NCI-H1417 (cell line): ENCODE measurements around the gene ZNF503.

Experiments used
- DNase-seq, 3 experiments: peaks; one replicate each; lab custom pipeline; 2025; lab: John Stamatoyannopoulos, UW

The ZNF503 gene, protein sequence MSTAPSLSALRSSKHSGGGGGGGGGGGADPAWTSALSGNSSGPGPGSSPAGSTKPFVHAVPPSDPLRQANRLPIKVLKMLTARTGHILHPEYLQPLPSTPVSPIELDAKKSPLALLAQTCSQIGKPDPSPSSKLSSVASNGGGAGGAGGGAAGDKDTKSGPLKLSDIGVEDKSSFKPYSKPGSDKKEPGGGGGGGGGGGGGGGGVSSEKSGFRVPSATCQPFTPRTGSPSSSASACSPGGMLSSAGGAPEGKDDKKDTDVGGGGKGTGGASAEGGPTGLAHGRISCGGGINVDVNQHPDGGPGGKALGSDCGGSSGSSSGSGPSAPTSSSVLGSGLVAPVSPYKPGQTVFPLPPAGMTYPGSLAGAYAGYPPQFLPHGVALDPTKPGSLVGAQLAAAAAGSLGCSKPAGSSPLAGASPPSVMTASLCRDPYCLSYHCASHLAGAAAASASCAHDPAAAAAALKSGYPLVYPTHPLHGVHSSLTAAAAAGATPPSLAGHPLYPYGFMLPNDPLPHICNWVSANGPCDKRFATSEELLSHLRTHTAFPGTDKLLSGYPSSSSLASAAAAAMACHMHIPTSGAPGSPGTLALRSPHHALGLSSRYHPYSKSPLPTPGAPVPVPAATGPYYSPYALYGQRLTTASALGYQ

DNA sequence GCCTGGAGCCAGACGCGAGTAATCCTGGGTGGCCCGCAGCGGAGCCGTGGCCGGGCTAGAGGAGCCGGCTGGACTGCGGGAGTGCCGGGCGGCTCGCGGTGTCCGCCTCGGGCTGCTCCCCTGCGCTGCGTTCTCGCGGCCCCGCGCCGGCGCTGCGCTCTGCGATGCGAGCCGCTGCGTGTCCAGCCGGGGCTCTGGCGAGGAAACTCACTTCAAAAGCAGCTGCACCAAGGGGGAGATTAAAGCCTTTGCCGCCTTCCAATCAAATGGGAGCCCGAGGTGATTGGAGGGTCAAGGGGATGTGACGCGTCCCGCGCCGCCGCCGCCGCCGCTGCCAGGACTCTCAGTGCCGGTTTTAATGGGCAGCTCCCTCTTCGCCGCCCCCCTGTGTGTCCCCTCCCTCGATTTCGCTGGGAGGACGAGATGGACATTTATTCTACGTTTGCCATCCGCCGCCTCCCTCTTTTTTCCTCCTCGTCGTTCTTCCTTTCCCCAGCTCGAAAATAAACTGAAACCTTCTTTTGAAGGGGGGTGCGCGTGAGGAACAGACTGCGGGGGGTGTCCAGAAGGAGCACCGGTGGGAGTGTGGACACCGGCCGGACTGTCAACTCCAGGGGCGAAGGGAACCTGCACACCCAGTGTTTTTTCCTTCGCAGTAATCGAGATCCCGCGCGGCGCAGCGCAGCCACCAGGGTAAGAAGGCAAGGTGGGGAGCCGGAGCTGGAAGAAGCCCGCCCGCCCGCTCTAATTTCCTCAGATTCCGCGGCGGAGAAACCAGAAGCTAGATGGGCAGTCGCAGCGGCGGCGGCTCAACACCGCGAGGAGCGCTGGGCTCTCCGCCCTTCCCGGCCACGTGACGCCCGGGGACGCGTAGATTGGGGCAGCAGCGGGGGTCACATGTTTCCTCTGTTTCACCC, at the start of gene ZNF503:
TSS of gene ZNF503 (minus strand) at position 196 of the 917 bp plus-strand sequence. CDS start 345 bp downstream, outside the sequence.
- DNase-seq = peak; percentile 90 to 95 (median 91)

DNA sequence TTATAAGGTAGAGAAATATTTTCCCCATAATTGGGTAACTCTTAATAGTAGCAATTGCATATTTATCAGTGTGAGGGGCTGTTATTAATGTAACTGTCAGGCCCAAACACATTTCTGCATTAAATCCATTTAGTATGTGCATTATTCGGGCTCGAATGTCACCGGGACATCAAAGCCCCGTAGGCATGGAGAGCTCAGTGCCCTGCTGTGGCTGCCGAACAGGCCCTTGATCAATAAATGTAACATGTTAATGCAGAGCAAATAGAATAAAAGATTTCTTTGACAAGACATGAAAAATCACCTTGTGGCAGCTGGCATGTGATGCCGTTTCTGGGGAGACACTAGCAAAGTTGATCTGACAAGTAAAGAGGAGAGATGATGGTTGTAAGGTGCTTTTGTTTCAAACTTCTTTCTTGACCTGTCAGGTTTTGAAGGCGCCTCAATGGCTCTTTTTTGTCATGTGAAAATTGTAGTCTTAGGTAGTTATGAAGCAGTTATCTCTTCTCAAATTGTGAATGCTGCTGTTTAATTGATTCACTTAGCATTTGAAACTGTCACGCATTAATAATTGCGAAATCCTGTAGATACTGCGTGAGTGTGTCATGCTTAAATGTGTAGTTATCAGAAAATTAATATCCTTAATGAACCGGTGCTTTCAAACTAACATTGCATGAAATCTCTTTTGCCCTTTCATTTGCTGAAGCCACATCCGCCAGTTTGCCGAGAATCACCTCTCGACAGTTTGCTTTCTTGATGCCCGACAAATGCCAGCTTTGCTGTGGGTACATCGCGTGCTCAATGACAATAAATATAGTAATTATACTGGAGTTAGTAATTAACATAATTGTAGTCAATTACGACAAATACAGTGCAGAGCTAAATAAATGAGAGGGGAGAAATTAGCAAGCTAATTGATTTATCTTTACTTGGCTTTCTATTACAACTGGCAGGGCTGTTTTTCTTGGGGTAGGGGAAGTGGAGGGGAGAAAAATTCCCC, 49.4 kb upstream of the ZNF503 start:
- DNase-seq = peak in 2 of 3 experiments; percentile 53 to 79

DNA sequence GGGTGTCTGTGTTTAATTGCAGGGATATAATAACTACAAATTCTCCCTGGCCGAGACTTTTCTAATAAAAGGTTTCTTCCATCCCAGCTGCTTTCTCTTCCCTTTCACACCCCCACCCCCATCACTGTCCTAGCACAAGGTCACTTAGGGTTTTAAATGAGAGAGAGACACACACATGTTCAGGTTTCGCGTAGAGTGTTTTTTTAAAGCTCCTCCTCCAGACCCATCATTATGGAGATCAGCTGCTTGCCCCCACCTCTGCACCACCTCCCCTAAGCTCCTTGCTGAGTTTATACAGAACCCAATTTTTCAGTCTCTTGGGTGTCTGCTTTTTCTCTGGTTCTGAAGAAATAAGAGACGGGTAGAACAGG, 48.5 kb upstream of the ZNF503 start:
- DNase-seq = peak in 2 of 3 experiments; percentile 24 to 76

DNA sequence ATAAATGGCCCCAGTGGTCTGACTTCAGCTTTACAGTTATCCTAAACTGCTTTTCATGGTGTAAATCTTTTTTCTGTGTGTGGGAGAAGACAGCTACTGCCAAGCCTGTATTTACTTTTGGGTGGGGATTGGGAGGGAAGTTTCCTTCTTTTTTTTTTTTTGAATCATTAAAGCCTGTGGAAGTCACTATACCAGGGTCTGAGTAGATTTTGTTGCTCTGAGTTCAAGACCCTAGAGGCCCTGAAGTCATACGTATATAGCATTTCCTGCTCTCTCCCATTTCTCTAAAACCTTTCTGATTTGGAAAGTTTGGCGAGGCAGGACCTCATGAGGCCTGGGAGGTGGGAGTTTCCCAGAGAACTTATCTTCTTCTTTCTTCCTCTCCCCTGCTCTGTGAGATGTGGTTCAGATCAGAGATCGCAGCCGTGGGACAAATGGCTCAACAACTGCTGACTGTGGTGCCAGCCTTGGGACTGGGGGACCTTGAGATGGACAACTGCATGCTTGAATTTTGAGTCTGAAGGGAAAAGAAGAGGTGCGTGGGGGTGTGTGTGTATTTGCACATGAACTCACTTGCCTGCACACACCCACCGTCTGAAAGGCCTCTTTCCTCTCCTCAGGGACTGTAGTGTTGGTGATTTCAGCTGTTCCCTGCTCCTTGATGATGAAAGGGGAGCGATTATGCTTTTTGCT, 48.0 kb upstream of the ZNF503 start:
- DNase-seq = peak in 1 of 3 experiments; percentile 11

DNA sequence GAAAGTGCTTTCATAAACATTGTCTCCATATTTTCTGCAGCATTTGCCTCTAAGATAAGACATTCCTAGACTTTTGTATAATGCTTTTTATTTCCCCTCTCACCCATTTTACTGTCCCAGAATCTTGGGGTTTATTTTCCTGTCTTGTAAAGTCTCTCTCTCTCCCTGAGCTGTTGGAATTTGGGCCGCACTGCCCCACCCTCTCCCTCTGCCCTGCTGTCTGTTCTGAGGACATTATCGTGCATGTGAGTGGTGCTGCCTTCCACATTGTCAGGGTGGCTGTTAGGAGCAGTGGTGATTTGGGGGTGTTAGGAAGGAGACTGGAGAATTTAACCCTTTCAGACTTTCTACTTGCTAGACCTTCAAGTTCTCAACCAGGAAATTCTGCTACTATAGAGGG, 46.6 kb upstream of the ZNF503 start:
- DNase-seq = no peak

DNA sequence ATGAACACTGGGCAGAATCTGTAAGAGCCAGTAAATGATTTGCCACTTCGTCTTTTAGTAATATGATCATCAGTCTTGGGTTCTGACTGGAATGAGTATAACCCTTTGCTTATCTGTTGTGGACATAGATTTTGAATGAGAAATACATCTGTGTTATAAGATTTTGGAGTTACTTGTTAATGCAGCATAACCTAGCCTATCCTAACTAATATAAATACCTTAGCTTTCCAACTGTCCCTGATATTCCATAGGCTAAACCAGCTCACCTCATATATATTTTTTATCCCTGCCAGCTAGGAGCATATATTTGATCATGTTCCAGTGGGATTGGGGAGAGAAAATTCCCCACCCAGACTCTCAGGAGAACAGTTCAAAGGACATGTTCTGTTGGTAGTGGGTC, 44.9 kb upstream of the ZNF503 start:
- DNase-seq = no peak

DNA sequence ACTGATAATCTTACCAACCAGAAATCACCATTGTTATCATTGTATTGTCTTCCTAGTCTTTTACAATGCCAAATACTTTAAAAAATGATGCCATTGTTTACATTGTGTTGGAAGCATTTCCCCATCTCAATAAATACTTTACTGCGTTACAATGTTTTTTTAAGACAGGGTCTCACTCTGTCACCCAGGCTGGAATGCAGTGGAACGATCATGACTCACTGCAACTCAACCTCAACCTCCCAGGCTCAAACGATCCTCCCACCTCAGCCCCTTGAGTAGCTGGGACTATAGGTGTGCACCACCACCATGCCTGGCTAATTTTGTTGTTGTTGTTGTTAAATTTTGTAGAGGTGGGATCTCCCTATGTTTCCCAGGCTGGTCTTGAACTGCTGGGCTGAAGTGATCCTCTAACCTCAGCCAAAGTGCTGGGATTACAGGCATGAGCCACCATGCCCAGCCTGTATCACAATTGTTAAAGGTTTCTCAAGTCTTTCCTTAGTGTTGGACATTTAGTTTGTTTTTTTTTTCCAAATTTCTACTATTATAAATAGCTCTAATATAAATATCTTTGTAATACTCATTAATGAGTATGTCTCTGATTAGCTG, 43.3 kb upstream of the ZNF503 start:
- DNase-seq = no peak

DNA sequence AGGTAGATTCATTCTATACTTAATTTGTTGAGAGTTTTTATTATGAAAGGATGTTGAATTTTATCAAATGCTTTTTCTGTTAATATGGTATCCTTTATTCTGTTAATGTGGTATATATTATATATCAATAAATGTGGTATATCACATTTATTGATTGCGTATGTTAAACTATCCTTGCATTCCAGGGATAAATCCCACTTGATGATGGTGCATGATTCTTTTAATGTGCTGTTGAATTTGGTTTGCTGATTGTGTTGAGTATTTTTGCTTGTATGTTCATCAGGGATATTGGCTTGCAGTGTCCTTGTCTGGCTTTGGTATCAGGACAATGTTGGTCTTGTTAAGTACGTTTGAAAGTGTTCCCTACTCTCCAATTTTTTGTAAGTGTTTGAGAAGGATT, 41.8 kb upstream of the ZNF503 start:
- peak in 1 of 3 experiments; percentile 1 for DNase-seq

DNA sequence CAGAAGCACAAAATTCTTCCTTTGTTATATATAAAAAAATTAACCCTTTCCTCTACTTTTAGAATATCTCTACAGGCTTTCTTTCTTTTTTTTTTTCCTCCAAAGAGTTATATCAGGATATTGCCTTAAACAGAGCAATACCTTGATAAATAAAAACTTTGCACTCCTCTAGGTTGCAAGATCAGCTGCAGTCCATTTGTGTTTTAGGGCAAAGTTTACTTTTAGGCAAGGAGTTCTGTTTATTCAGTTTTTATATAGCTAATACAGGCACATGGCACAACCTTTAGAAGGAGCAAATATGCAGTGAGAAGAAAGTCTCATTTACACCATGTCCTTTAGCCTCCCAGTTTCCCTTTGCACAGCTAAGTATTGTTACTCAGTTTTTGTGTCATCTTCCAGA, 40.1 kb upstream of the ZNF503 start:
- no peak for DNase-seq

DNA sequence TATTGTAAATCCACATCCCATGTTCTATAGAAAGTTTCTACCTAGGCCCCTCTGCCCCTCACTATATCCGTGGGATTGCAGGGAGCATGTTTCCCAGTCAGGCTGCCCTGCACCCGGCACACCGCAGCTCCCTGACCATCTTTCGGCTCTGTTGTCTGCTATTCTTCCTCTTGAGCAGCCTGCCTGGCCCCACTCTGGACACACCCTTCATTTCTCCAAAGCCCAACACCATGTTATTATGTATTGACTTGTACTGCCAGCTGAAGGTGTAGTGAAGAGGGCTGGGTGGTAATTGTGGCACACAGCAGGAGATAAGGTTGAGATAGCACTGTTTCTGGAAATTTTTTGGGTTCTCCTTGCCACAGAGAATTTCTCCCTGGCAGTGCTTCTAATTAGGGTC, 39.6 kb upstream of the ZNF503 start:
- DNase-seq = no peak

DNA sequence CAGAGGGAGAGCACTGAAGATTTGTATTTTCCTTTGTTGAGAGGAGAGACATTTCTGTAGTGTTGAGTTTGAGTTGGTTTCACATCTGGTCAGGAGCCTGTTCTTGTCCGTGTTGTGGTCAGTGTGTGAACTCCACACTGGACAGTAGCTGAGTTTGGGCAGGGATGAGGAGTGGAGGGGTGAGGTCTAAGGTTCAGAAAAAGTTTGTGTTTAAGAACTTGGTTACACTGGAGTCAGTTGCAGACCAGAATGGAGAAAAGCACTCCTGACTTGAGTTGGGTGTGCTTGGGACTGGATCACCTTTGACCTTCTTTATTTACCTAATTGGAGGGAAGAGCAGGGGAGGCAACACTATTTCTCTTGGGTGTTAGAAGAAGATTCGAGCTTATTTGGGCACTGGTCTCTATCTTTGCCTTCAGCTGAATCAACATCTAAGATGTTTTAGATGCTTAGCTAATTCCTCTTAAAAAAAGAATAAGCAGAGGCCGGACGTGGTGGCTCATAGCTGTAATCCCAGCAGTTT, 38.8 kb upstream of the ZNF503 start:
- no peak for DNase-seq

DNA sequence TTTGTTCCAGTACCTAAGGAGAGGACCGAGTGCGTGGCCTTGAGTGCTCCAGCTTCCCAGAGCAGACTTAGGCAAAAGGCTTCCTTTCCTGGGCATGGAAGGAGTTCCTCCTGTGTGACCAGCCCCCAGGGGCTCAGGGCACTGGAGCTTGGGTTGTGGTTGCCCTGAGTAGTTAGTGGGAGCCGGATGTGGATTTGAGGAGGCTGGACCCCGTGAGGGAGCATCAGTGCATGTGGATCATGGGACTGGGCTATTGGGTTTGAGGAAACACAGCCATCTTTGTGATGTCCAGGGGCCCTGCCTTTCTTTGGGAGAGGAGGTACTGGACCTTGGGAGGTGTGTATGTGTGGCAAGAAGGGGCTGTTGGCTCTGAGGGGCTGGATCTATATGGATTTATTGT, 38.2 kb upstream of the ZNF503 start:
- DNase-seq = no peak

DNA sequence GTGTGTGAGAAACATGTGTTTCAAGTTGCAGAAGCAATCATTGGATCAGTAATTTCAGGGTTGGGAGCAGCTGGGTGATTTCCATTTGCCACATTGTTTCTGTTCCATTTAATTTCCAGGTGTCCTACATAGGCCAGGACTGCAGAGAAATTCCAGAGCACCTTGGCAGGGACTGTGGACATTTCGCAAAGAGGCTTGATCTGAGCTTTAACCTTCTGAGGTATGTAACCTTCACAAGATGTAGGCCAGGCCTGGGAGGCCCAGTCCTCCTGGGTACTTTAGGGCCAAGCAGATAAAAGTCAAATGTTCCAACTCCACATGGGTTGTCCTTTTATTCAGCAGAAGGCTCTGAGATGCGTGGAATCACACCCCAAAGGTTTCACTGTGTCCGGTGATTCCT, 36.7 kb upstream of the ZNF503 start:
- DNase-seq = no peak

DNA sequence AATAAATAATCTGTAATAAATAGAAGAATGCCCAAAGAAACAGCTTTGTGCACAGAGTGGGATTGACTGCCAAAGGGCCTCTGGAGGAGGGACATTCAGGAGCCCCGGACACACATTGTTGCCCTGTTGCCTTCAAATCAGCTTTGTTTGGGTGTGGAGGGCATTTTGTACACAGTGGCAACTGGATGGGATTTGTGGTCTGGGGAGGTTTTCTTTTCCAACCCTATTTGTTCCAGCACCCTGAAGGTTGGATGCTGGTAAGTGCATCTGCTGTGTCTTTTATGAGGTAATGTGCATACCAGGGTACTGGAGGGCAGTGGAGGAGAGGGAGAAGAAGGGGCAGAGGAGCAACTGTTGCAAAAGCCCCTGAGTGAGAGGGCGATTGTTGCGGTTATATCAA, 36.1 kb upstream of the ZNF503 start:
- DNase-seq = no peak

DNA sequence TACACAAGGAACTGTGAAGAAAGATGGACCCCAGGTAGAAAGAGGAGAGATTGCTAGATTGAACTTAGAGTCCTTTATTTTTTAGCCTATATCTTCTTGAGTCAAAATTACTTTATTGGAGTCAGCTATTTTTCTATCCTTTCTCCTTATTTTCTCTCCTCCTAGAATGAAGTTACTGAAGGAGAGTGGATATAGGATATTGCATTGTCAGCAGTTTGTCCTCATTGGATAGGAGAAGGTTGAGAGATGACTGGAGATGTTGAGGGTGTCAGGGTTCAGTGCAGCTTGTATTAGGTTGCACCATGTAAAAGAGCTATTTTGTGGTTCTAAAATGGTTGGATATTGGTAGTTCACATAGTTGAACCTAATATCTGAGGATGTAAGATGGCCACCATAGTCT, 35.3 kb upstream of the ZNF503 start:
- DNase-seq = no peak

DNA sequence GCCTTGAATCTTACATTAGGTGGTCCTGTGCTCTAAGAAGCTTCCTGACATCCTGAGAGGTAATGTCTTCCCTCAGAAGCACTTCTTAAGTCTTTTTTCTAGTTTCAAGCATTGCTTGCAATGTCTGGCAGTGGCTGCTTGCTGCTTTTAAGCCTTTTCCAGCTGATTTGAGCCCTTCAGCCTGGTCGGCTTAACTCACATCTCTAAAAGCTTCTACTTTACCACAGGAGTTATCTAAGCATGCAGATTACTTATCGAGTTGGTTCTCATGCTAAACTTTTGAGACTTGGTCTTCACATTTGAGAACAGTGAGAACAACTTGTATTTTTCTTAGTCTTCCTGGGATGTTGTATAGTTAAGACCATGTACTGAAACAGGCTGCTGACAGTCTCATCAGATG, 33.7 kb upstream of the ZNF503 start:
- DNase-seq = no peak

DNA sequence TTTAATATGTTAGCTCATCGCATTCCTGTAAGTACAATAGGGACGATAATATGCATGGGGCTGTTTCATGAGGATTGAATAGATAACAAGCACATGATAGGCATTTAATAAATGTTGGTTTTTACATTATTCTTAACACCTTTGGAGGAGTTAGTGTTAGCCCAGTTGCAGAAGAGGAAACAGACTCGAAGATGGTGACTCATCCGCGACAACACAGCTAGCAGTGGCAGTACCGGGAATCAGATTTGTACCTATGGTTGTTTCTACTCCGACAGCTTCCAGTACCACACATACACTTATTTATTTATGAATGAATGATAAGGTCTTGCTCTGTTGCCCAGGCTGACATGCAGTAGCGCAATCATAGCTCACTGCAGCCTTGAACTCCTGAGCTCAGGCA, 32.7 kb upstream of the ZNF503 start:
- no peak for DNase-seq

DNA sequence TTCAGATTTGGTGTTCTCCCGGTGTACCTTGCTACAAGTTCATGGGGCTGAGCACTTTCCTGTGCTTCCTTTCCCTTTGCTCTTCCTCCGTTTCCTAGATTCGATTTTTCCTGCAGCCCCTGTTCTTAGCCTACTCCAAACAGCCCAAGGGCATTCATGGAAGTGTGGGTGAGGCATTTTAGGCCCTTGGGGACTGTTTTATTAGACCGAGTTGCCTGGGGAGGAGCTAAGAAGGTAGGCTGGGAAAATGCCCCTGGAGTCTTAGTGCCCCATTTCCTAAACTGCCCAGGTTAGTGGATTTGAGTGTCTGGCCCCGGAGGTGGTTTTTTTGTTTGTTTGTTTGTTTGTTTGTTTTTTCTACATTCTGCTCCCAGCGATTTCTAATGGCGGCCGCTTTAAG, 31.7 kb upstream of the ZNF503 start:
- DNase-seq = no peak

DNA sequence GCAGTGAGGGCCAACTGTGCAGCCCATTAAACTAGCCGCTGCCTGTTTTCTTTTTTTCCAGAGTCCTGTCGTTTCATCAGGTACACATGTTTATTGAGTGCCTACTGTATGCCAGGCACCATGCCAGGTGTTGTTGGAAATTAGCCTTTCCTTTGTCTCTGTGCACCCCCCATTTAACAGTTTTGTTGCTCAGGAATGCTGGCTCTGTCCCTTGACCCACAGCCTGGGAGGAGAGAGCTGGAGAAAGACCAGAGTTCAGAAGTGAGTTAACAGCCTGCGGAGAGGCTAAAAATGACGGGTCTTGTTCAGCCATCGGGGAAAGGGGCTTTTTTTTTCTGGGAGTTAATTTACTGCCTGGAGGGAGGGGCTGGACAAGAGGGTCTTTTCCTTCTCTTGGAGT, 31.2 kb upstream of the ZNF503 start:
- no peak for DNase-seq

DNA sequence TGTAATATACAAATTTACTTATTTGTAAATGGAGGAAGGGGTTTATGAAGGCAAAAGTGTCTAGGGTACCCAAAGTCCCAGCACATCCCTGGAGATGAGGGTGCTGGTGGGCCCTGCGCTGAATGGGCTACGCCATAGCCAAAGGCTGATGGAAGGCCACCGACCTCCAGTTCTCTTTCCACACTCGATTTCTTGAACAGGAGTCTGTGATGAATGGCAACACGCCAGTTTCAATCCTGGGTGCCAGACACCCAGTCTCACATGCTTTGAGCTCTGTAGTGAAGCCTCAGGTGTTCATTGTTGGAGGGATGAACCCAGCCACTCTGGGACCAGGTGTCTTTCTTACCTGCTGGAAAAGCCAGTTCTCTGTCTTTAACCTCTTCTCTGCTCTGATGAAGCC, 30.6 kb upstream of the ZNF503 start:
- peak in 1 of 3 experiments; percentile 12 for DNase-seq
